Peyer's patch (tissue), 4 donors: ENCODE measurements around the gene USO1.
"Not testable (repeated sequence)": the region's sequence is repeated elsewhere in the genome, so short reads cannot be mapped to it uniquely, and the experiment has no call there.

Experiments used
- POLR2A ChIP-seq, 2 donors: fragments of 450-650 bp; IDR thresholded peaks; one replicate each; pipeline ENCODE4 v1.5.1; 2017; ENCODE audit warnings: antibody characterized with exemption in 2 of 2, mild to moderate bottlenecking in 2 of 2, moderate library complexity in 2 of 2
- TF ChIP-seq, protein P1 (sequence below), 6 experiments: fragments of 450-650 bp in 4 of 6; fragments of 200-600 bp in 2 of 6; sonication (generic) in 1 of 6; IDR thresholded peaks; one replicate each; pipeline ENCODE4 v1.5.1; 2017 to 2019; ENCODE audit warnings: antibody characterized with exemption in 6 of 6, mild to moderate bottlenecking in 3 of 6, moderate library complexity in 1 of 6

DNA sequence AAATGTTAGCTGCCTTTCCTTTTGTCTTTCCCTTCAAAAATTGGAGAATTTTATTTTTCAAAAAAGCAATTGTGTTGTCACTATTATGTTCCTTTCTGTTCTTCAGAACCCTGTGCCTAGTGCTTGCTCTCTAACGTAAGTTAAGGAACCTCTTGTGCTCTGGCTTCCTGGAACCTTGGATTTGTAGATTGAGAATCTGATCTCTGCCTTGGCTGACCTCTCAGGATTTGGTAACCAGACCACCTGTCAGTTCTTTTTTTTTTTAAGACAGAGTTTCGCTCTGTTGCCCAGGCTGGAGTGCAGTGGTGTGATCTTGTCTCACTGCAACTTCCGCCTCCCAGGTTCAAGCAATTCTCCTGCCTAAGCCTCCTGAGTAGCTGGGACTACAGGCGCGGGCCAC lies 32.3 kb upstream of the USO1 start:
- TF ChIP-seq, protein P1, sequence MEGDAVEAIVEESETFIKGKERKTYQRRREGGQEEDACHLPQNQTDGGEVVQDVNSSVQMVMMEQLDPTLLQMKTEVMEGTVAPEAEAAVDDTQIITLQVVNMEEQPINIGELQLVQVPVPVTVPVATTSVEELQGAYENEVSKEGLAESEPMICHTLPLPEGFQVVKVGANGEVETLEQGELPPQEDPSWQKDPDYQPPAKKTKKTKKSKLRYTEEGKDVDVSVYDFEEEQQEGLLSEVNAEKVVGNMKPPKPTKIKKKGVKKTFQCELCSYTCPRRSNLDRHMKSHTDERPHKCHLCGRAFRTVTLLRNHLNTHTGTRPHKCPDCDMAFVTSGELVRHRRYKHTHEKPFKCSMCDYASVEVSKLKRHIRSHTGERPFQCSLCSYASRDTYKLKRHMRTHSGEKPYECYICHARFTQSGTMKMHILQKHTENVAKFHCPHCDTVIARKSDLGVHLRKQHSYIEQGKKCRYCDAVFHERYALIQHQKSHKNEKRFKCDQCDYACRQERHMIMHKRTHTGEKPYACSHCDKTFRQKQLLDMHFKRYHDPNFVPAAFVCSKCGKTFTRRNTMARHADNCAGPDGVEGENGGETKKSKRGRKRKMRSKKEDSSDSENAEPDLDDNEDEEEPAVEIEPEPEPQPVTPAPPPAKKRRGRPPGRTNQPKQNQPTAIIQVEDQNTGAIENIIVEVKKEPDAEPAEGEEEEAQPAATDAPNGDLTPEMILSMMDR (IDR thresholded peaks at IDR 0.05): not testable (repeated sequence)
- TF ChIP-seq POLR2A (IDR thresholded peaks at IDR 0.05): not testable (repeated sequence)
